Ecto neural progenitor cell (in vitro differentiated cells): Measurements from ENCODE around the gene KCNK7.
"Not testable (repeated sequence)": the region's sequence is repeated elsewhere in the genome, so short reads cannot be mapped to it uniquely, and the experiment has no call there.

Experiments used
- DNase-seq: peaks from one replicate; pipeline ENCODE4 v3.0.0-alpha.2; 2018; ENCODE audit warnings: low spot score

KCNK7 gene

DNA sequence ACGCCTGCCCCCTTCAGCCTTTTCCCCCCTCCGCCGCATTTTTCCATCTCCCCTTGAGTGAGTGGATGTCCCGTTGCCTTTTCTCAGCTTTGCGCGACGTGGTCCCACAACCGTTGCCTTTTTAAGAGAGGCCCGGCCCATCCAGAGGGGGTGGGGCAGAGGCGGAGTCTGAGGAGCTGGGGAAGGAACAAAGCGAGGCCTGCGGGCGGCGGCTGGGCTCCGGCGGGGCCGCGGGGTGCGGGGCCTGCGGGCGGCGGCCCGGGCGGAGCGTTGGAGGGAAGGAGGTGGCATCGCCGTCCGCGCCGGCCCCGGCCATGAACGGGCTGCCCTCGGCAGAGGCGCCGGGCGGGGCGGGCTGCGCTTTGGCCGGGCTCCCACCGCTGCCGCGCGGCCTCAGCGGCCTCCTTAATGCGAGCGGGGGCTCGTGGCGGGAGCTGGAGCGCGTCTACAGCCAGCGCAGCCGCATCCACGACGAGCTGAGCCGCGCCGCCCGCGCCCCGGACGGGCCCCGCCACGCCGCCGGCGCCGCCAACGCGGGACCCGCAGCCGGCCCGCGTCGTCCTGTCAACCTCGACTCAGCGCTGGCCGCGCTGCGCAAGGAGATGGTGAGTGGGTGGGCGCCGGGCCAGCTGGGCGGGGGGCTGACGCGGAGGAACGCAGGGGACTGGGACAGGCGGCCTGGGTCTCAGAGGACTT lies 23.1 kb downstream of the KCNK7 start, which contains the start of gene FAM89B:
Gene FAM89B, plus strand, starts transcription at position 183 of the 696 bp plus-strand sequence. Its CDS starts 132 bp downstream, at position 315.
- peak; percentile 89 for DNase-seq

DNA sequence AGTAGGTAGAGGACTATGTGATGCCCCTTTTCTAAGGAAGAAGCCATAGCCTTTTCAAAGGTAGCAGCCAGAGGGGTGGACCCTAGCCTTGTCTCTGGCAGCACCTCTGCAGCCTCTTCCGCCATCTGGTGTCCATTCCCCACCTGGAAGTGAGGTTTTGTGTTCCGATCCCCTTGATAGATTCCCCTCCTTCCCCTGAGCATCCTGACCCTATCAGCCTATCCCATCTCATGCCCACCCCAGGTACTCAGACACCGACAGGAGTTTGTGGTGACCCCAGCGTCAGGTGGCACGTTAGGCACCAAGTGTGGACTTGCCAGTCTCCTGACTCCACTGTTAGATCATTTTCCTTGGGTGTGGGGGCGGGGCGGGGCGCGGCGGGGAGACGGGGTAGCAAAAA lies 23.7 kb downstream of the KCNK7 start:
- DNase-seq, result no peak

DNA sequence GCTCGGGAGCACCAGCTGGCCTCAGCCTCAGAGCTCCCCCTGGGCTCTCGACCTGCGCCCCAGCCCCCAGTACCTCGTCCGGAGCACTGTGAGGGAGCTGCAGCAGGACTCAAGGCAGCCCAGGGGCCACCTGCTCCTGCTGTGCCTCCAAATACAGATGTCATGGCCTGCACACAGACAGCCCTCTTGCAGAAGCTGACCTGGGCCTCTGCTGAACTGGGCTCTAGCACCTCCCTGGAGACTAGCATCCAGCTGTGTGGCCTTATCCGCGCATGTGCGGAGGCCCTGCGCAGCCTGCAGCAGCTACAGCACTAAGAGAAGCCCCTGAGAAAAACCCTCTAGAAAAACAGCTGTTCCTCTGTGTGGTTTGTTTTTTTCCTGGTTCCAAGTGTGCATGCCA lies 24.2 kb downstream of the KCNK7 start:
- no peak for DNase-seq

DNA sequence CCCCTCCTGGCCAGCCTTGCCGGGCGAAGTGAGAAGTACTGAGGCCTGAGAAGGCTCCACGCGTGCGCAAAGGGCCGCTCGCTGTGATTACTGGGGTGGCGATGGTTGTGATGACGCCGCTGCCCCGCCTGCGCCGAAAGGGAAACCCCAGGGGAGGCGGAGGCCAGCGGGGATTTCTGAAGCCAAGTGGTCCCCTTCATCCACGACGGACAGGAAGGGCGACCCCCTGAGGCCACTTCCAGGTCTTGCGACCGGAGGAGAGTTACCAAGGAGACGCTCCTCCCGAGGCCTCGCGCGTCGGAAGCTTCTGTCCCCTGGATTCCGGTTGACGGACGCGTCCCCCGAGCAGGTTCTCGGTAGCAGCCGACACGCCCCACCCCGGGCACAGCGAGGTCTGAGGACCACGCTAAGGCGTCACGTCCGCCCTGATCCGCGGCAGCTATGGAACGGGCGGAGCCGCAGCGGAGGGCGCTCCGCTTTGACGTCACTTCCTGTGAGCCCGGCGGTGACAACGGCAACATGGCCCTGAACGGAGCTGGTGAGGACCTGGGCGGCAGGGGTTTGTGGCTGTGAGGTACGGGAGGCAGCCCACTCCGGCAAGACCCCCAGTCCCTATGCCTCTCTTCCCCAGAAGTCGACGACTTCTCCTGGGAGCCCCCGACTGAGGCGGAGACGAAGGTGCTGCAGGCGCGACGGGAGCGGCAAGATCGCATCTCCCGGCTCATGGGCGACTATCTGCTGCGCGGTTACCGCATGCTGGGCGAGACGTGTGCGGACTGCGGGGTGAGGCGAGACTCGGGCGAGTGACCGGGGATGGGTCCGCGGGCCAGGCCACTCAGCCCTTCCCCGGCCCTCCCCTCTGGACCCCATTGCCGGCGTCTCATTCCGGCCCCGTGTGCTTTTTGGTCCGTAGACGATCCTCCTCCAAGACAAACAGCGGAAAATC lies 25.4 kb downstream of the KCNK7 start, which contains the start of gene ZNRD2:
Gene ZNRD2, plus strand, starts transcription at position 505 of the 946 bp plus-strand sequence. Its CDS starts 15 bp downstream, at position 520.
- peak; percentile 99 for DNase-seq

DNA sequence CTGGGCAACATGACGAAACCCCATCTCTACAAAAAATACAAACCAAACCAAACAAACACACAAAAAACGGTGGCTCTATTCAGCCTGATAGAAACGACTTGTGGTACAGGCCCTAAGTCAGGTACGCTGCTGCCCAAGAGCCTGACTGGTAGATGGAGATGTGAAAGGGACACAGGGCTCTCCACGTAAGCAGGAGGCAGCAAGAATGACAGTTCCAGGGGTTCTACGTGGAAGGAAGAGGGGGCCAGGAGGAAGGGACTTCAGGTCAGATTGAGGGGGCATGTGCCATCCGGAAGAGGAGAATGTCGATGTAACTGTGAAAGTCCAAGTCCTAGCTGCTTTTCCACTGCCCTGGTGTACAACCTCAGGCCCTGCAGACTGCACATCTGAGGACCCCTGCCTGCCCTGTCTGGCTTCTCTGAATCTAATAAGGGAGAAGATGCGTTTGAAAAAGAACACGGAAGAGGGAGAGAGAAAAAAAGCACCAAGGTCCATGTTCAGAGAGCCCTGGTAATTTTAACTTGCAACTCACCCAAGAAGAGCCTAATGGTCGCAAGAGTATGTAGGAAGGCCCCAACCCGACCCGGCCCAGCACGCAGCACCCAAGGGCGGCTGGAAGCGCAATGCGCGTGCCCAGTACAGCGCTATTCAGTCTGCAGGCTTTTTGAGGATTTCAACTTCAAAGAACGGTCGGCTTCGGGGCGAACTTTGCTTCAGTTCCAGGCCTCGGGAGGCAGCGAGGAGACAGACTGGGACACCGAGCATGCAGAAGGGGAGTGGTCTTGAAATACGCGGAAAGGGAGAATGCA lies 26.2 kb downstream of the KCNK7 start:
- DNase-seq, result no peak

DNA sequence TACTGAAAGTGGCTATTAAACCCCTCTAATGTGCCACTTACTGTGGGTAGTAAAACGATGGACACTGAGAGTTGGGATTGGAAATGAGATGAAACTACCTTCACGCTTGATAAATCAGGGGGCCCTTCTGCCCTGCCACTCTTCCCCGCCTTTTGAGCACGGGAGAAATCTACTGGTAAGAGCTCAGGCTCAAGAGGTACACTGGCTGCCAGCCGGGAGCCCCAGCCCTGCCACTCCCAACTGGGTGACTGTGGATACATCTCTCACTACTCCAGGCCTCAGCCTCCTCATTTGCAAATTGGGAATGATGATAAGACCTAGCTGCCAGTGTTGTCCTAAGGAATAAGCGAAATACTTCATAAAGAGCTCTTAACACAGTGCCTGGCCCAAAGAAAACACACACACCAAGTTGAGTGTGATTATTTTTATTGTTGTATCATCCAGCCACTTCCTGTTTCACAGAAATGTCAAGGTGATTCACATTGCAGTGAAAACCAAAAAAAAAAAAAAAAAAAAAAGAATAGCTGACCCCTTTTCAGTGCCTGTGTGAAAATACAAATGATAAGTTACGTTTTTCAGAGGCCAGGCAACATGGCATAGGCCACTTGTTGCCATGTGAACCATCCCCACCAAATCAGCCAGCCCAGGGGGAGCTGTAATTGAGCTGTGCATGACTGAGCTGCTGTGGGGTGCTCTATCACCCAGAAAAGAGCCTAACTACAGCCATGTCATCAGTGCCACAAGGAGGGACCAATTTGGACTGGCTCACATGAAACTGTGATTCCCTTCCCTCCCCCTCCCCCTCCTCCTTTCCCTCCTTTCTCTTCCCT lies 29.8 kb downstream of the KCNK7 start:
- no peak for DNase-seq

DNA sequence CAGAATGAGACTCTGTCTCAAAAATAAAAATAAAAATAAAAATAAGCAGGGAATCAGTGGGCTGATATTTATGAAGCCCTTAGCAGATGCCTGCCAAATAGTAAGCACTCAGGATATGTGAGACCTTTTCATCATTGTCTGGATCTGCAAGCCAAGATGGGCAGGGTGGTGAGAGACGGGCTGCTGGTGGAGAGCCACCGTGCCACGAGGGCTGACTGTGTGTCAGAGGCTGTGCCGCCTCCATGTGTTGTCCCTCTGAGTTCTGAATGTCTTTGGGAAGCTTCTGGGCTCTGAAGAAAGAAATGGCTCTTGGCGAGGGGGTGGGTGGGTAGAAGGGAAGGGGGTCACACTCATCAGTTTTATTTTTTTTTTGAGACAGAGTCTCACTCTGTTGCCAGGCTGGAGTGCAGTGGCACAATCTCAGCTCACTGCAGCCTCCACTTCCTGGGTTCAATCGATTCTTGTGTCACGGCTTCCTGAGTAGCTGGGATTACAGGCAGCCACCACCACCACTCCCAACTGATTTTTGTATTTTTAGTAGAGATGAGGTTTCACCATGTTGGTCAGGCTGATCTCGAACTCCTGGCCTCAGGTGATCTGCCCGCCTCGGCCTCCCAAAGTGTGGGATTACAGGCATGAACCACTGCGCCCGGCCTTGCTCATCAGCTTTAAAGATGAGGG lies 30.6 kb downstream of the KCNK7 start:
- DNase-seq, result not testable (repeated sequence)

DNA sequence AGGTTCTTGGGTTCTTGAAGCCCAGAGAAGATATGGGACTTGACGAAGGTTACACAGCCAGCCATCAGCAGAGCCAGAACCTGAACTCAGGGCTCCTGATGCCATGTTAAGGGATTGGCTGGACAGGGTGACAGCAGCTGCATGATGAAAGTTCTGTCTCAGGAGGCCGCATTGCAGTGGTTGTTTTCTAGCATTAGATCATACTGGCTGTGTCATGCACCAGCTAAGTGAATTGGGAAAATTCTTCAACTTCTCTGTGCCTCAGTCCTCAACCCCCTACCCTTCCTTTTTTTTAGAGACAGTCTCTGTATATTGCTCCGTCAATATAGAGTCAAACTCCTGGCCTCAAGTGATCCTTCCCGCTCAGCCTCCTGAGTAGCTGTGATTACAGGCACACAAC lies 32.0 kb downstream of the KCNK7 start:
- no peak for DNase-seq

DNA sequence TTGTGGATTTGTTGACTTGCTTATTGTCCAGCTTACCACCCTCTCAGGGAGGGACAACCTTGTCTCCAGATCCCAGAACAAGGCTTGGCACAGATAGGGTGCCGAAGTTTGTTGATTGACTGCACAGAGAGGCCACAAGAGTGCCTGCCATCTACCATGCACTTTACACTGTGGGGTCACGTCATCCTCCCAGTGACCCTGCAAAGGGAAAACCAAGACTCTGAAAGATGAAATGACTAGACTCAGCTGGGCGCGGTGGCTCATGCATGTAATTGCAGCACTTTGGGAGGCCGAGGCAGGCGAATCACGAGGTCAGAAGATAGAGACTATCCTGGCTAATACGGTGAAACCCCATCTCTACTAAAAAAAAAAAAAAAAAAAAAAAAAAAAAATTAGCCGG lies 32.8 kb downstream of the KCNK7 start:
- no peak for DNase-seq

DNA sequence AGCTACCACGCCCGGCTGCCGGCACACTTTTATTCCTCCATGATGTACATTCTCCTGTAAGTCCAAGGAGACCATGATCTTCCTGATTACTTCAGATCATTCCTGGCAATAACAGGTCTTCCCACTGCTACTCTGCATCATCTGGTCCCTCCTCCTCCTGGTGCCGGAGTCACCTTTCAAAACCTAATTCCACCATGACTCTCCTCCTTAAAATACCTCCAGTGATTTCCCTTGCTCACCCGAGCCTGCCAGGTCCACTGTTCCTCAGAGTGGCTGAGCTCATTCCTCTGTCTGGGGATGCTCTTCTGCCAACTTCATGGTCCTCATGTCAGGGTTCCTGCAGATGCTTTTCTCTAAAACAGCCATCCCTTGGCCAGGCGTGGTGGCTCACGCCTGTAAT lies 33.6 kb downstream of the KCNK7 start:
- no peak for DNase-seq

DNA sequence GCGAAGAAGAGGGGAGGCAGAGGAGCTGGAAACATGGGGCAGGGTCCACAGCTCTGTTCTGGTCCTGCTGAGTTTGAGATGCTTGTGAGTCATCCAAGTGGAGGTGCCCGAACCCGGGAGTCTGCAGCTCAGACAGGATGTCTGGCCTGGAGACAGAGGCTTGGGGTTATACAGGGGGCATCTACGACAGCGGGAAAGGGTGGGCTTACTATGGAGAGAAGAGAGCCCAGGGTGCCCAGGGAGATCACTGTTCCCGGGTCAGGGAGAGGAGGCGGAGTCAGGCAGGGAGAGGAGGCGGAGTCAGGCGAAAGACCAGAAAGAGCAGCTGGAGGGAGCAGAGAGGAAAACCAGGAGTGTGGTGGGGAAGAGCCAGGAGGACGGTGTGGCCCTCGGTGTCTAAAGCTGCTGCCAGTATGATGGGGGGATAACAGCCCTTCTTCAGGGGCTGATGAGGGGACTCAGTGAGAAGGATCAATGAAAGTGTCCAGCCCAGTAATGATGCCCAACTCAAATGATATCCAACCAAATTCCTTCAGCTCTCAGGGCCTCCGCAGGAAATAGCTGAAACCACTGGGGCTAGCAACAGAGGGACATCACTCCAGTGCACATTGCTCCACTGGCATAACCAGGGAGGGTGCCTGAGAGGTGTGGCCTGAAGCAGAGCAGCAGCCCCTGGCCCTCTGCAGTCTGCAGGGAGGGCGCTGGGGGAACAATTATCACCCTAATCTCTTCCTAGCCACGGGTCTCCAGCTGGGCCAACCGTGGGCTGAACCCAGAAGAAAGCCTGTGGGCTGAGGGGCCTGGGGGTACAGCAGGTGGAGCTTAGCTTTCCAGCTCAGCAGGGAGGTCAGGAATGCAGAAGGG lies 34.8 kb downstream of the KCNK7 start:
- DNase-seq, result peak; percentile 72

DNA sequence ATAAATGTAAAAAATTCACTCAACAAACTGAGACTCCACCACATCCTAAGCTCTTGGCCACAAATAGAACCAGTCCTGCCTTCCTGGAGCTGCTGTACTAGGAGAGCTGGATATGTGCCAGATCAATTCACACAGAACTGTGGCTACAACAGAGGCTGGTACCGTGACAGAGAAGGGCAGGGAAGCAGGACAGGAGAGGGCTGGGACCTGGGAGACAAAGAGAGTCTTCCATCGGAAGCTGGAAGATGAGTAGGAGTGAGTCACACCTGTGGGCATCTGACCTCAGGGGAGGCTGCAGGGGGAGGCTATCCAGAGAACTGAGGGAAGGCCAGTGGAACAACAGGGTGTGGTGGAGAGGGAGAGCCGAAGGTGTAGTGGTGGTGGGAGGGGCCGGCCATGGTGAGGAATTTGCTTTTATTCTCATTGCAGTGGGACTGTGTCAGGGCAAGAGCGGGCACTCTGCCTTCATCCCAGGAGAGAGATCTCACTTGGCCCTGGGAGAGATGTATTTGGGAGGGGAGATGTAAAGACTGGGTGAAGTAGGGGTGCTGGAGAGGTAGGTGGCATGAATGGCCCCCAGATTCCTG lies 35.6 kb downstream of the KCNK7 start:
- no peak for DNase-seq

DNA sequence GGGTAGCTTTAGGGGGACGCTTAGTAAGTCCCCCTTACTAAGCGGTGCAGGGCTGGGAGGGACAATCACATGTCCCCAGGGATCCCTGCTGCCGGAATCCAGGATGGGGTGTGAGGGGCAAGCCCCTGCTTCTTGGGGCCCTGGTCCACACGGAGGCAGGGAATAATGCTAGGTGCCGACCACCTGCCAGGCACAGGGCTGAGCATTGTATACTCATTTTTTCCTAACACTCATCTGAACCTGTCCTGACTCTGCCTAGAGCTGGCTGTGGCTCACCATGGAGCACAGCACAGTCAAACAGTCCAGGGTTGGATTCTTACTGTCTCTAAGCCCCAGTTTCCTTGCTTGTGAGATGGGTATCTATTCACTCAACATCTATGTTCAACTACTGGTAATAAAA lies 36.1 kb downstream of the KCNK7 start:
- no peak for DNase-seq

DNA sequence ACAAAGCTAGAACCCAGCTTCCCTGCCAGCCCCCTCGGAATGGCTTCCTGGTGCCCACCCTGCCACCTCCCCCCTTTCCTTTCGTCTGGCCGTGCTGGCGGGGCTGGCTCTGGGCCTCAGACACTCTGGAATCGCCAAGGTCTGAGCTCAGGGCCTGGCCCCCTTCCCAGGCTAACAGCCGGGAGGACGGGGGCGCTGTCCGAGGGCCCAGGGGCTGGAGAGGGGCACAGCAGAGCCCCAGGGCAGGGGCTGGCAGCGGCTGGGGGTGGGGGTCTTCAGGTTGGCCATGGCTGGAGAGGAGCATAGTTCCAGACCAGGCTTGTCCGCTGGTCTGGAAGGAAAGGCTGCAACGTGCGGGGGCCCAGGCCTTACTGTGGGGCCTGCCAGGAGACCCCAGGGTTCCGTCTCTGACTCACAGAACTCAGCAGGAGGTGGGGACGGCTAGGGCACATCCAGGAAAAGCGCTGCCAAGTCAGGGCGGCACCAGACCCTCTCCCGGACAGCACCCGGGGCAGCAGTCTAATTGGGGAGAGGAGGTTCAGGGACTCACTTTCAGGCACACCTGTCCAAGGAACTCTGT lies 36.6 kb downstream of the KCNK7 start:
- no peak for DNase-seq

DNA sequence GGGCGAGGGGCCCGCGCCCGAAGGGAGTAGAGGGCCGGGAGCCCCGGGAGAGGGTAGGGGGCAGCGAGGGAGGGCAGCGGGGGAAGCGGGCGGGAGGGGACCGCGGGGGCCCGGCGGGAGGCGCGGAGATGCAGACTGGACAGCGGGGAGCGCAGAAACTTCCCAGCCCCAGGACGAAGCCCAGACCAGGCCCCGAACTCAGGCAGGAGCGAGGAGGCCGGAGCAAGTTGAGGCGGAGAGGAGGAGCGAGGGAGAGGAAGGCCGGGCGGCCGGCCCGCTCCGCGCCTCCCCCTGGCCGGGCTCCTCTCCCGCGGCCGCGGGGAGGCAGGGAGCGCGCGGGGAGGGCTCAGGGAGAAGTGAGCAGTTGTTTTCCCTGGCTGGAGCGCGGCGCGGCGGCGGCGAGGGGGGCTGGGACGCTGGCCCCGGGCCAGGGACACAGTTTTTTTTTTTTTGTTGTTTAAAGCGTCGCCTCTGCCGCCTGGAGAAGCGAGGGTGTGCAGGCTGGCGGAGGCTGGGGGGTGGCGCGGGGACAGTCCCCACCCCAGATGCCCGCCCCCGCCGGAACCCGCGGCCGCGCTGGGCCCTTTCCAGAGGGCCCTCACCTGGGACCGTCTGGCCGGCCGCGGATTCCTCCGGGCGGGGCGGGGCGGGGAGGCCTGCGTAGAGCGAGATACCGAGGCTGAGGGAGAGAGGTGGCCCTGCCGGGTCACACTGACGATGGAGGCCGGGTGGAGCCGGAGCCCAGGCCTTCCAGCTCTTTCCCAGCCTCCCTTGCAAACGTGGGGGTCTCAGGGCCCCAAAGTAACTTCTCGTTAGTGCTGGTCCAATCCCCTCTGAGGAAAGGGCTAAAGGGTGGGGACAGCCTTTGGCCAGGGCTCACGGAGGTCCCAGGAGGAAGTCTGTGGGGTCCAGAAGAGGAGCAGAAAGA lies 37.3 kb downstream of the KCNK7 start, which contains the start of gene LTBP3:
Gene LTBP3, minus strand, starts transcription at position 358 of the 928 bp plus-strand sequence. CDS start 400 bp downstream, outside the sequence.
- peak; percentile 74 for DNase-seq

DNA sequence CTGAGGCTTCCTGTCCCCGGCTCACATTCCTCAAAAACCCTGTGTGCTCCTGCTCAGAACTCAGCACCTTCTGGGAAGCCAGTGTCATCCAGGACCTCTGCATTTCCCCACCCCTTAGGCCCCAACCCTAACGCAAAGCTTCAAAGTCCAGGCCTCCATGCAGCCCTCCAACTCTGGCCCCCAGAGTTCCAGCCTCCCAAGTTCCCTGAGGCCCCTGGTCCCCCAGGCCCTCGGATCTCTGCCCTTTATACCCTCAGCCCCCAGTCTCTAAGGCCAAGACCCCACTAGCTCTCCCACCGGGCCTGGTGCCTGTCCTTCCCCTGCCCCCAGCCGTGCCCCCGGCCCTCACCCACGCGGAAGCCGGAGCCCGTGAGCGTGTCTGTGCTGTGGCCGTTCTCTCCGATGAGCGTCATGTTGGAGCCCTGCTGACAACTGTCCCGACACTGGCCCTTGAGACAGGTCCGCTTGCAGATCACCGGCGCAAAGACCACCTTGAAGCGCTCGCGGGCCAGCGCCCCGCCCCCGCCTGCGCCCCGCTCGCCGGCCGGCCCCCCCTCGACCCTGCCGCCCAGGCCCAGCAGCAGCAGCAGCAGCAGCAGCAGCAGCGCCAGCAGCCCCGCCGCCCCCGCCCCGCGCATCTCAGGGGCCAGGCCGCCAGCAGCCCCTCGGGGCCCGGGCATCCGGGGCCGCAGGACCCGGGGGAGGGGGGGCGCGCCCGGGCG lies 38.2 kb downstream of the KCNK7 start:
- peak; percentile 75 for DNase-seq
